ENCODE measurements around the gene OTOGL.
"Not testable (repeated sequence)": the region's sequence is repeated elsewhere in the genome, so short reads cannot be mapped to it uniquely, and the experiment has no call there.

The OTOGL gene

DNA sequence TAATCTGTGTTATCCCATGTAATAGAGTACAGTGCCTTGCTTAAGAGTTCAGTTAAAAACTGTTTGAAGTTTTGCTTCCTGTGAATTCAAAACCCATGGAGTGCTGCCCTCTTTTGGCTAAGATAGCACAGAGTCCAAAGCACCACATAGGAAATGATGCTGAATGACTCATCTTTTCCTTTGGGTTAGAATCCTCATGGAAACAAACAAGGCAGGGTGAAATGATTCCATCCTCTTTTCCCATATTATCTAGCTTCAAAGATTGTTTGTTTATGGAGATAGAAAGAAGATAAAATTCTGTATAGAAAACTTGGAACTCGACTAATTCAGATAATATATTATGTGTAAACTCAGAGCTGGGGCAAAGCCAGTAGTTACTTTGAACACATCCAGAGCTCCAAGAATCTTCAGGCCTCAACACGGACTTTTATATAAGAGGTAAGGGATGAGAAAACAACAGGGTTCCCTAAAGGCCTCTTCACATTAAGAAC is 87.4 kb downstream of the OTOGL start:
- peak; percentile 96 for FAIRE-seq

DNA sequence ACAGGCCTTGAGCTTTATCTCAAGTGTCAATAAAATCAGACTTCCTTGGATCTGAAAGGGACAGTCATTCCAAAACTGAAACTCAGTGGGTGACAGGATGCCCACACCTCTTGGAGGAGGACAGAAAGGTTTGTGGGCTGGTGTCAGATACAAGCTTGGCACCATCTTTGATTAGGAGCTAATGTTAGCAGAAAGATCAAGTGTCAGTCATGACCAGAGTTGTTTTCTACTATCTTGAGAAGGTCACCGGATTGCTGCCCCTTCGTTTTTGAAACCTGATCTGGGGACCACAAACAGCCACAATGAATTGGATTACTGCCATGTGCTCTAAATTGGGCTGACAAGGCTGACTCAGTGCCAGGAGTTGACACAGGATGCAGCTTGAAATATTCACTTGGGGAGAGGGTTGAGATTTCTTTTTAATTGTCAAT is 88.3 kb downstream of the OTOGL start:
- no peak for FAIRE-seq

DNA sequence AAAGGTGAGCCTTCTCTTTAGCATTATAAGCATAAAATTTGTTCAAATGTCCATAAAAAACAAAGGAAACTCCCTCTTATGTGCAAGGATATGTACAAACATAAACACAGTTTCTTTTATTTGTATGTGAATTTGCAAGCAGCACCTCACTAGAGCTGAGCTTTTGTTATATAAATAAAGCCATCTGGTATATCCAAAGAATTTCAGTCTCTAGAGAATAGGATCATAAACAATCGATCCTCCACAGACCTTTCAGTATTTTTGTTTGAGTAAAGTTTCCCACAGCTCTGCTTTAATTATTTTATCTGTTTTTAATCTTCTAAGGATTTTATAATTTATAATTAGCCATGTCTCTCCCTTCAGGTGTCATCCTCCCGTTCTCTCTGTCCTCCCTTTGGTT is 89.2 kb downstream of the OTOGL start:
- FAIRE-seq: no peak

DNA sequence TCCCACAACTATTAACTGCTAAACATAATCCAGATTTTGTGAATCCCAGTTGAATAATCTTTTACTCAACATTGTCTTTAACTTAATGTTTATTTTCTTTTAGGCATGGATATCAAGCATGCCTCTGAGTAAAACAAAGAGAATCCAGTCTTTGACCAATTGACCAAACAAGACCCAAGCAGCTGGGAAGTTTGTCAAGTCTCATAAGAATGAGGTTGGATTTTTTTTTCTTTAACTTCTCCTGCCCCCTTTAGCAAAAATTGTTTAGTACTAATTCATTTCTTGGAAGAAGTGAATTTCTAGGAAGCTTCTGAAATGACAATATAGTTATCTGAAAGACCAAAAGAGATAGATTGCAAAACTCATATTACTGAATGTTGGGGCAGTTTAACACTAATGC is 89.9 kb downstream of the OTOGL start:
- no peak for FAIRE-seq

DNA sequence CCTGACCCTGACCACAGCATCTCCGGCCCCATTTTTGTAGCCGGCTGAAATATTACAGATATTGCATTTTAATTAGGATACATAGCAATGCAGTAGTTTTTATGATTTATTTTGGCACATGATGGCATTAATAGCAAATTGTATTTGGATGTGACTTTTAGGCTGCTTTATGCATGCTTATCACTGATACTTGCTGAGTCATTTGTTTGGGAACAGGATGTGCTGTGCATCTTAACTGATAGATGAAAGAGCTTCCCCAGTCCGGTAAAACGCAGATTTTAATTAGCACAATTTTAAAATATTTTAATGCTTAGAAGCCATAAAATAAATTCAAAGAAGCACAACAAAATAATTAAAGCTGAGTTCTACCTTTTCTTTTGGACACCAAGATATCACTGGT is 90.7 kb downstream of the OTOGL start:
- FAIRE-seq: no peak

DNA sequence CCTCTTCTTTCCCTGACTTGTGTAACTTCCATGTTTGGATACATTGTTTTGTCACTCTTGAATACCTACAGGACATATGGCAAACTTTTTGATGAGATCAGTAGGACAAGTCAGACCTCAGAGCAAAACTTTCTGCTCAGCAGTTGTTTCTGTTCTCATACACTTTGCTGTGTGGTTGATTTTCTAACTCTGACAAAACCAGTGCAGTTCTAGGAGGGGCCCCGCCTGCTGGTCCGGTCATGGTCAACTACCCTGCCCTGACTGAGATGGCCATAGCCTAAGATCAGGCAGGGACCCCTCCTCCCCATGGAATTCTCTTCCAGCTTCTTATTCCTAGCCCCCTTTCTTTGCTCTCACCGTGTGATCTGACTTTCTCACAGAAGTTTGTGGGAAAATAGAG is 92.8 kb downstream of the OTOGL start:
- no peak for FAIRE-seq

DNA sequence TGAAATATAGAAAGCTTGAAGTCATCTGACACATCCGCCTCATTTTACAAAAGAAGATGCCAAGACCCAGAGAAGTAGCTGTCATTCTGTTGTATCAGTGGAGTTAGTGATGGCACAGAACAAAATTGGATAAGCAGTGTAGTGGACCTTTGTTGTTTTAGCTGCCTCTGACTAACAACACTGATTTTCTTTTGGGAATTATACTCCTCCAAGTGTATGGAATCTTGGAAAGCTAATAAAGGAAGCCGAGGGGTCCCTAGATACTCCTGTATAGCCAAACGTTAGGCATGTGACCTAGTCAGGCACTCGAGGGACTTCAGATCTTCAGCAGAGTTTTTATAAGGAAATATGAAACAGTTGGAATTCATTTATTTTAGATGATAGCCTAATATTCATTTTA is 94.5 kb downstream of the OTOGL start:
- no peak for FAIRE-seq

DNA sequence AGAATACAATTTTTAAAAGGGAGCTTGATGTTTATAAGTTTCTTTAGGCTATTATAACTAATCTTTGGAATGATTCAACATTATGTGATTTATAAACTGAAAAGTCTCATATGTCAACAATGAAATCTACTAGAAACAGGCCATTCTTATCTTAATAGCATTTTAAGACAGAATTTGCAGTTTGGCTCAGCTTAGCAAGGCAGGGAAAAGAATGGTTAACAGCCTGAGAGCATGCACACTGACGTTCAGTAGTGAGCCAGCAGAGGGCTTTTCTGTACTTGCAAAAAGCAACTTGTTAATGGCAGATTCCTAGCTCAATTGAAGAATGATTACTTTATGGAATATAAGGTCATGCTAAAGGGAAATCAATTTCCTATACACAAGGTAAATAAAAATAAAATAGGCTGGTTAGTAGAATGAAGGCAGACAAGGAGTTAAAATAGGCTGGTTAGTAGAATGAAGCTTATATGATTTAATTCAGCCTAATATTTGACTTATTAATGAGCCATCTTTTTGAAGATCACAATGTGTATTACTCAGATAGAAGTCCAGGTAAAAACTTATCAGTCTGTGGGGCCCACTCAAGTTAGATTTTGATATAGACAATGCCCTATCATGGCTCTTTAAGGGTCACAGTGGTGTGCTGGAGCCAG is 95.9 kb downstream of the OTOGL start:
- FAIRE-seq: peak; percentile 97

DNA sequence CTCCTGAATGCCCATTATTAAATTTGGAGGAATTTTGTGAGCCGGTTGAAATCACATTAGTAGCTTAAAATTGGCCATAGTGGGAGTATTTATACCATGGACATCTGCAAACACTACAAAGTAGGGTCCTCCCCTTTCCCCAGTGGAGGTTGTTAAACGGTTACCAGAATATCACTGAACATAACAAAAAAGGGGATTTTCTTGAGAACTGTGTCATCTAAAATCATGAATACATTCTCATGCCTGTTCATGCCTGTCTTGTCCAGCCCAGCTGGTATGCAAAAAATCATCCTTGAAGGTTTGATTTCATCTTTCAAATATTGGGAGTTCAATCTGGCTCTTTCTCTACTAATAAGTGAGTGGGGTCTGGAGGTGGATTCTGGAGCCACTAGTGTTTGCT is 96.4 kb downstream of the OTOGL start:
- no peak for FAIRE-seq

DNA sequence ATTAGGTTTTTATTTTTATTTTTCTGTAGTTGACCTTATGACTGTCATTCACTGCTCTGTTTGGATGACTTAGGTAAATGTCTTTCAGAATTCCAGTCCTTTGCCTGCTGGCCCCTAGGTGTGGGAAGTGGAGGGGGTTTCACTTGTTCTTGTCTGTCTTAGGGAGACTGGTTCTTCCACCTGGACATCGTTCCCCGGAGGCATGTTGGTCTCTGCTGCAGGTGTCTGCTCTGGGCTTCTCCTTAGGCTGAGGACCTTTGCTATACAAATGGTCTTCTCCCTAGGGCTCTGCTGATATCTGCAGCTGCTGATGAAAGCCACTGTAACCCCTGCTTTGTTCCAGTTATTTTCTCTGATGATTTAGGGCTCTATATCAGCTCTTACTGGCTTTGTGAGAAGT is 97.1 kb downstream of the OTOGL start:
- FAIRE-seq: no peak

DNA sequence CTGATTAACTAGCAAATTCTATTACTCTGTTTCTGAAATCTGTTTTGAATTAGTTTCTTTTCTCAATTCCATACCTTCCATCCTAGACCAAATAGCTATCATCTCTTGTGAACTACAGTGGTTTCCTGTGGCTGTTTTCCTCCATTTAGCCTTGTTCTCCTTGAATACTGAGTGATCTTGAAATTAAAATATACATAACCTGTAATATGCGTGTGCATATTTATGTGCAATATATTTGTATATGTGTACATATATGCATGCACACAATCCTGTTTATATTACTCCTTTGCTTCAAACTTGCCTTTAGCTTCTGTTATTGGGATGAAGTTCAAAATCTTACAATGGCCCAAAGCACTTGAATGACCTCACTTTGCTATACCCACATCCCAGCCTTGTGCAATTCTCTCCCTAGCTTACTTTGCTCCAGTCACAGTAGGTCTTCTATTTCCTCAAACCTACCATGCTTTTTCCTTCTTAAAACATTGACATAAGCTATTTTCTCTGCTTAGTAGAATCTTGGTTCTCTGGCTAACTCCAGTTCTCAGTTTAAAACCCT is 99.5 kb downstream of the OTOGL start:
- FAIRE-seq: no peak

DNA sequence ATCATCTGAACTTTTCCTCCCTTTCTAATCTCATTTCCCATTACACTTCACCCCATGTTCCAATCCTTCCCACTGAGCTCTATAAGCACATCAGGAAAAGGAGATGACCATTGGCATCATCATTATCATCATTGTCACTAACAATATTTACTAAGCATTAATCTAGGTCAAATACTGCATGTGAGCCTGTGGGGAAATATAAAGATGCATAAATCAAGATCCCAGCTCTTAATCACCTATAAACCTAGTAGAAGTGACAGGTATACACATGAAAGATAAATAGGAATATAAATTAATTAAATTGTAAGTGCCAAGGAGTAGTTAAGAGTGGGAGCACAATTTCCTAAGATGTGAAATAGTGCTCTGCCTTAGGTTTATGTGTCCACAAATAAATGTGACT is 100.6 kb downstream of the OTOGL start:
- FAIRE-seq: no peak

DNA sequence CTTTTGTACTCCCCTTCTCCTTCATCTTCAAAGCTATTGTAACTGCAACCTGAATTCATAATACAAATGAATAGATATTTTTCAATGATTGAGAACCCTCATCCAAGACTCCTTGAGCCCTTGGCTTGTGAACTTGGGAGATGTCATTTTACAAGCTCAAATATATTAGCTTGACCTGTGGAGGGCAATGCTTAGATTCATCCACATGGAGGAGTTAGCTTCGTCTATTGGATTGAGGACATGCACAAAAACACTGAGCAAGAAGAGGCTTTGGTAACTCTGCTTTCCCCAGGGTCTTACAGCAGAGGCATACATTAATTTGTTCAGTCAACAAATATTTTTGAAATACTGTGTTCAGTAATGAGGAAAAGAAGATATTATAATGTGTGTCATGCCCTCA is 101.1 kb downstream of the OTOGL start:
- no peak for FAIRE-seq

DNA sequence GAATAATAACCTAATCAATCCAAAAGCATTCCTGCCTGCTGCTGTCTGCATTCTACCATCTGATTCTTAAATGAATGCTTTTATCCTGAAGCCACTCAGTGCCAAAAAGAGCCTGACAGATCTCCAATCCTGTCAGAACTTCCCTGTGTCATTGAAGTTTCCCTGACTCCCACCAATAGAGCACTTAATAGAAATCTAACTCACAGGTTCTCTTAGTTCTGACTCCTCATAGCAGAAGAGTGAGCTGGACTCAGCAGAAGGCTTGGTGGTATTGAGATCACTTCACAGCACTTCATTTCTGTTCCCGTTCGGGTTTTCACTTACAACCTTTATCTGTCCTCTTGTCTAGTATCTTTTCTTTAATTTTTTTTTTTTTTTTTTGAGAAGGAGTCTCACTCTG is 102.6 kb downstream of the OTOGL start:
- FAIRE-seq: no peak

DNA sequence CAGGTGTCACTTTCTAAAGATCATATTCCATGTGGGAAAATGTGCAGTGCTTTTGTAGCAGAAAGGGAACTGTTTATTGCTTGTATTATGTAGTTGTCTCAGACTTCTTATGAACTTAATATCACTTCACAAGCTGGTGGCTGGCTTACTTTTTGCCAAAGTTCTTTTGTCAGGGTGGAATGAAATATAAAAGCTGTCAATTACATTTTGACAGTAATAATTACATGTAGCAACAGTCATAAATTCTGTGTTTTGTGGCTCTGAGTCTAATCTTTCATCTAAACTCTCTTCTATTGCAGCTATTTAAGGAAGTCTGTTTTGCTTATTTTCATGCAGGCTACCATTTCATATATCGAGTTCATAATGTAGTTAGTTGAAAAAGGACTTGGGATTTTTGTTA is 106.6 kb downstream of the OTOGL start:
- FAIRE-seq: no peak

DNA sequence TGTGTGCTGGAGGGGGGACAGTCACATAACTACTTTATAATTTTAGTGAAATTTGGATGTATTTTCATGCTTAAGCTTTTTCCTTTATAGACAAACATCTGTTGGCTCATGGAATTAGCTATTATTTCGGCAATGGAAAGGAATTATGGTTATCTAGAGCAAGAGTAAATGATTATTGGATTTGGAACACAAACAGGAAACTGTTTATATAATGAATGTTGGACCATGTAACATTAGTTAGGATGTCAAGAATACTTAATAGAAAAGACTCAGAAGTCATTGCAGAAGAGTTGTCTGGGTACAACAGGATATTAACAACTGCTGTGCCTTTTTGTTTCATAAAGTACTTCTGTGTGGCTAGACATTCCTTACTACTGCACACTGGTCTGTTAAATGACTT is 108.7 kb downstream of the OTOGL start:
- no peak for FAIRE-seq

DNA sequence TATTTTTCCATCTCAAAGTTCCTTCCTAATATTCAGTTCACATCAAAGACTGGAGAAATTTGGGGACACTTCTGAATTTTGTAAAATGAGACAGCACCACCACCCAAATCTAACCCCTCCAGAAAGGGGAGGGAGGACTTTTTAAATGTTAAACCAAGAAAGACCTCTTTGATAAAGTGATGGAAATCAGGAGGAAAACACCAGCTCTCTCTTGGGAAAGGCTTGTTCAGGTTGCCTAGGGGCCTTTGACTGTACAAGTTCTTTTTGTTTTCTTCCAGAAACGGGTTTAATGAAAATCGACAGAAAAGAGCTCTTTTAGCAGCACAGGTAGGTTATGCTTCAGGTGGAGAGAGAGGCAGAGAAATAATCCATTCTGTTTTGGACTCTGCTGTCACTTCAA is 112.3 kb downstream of the OTOGL start:
- no peak for FAIRE-seq

DNA sequence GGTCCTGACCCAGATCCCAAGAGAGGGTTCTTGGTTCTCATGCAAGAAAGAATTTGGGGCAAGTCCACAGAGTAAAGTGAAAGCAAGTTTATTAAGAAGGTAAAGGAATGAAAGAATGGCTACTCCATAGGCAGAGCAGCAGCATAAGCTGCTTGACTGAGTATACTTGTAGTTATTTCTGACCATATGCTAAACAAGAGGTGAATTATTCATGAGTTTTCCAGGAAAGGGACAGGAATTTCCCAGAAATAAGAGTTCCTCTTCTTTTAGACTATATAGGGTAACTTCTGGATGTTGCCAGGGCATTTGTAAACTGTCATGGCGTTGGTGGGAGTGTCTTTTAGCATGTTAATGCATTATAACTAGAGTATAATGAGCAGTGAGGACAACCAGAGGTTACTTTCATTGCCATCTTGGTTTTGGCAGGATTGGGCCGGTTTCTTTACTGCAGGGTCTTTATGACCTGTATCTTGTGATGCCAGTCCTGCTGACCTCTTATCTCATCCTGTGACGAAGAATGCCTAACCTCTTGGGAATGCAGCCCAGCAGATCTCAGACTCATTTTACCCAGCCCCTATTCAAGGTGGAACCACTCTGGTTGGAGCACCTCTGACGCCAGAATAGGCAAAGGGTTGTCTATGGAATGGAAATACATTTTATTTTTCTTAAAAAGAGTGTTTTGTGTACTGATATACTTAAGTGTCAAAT is 113.8 kb downstream of the OTOGL start:
- no peak for FAIRE-seq

DNA sequence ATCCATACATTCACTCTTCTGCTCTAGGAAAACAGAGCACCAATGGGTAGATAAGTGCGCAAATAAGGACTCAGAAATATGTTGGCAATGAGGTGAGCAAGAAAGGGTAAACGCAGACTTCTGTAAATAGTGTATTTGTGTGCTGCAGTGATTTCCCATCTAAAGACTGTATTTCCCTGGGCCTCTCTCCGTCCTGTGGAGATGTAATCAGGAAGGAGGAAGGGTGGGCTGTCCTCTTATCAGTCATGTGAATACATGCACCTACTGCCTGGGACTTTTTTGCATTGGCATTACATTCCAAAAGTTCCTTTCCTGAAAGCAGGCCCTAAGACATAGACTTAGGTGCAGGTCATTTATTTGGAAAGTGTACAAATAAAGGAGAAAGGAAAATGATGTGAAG is 114.5 kb downstream of the OTOGL start:
- FAIRE-seq: no peak

DNA sequence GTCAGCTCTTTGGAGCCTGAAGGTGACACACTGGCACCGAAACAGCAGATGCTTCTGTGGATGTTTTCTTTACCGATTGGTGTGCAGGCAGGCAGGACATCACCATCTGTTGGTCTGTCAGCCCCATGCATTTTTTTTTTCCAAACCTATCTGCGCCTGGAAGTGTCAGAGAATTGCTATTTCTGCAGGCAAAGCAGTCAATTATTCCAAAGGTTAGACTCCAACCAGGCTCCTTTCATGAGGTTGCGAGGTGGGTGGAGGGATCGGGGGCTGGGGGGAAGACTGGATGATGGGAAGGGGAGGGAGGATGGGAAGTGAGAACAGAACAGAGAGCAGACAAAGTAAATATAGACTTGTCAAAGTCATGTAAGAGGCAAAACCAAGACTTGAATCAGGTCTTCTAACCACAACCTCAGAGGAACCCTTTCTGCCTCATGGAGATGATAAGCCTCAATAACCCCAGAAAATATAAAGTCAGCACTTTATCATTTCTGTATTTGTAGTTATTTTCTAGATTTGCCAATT is 117.7 kb downstream of the OTOGL start:
- peak; percentile 89 for FAIRE-seq

DNA sequence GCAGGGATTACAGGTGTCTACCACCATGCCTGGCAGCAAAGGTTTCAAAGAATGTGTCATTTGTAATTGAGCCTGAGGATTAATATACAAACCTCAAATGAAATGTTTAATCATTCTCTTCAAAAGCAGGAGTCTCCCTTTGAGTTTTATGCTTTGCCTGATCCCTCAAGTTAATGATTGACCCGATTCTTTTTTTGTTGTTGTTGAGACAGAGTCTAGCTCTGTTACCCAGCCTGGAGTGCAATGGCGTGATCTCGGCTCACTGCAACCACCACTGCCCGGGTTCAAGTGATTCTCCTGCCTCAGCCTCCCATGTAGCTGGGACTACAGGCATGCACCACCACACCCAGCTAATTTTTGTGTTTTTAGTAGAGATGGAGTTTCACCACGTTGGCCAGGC is 119.6 kb downstream of the OTOGL start:
- not testable (repeated sequence) for FAIRE-seq

DNA sequence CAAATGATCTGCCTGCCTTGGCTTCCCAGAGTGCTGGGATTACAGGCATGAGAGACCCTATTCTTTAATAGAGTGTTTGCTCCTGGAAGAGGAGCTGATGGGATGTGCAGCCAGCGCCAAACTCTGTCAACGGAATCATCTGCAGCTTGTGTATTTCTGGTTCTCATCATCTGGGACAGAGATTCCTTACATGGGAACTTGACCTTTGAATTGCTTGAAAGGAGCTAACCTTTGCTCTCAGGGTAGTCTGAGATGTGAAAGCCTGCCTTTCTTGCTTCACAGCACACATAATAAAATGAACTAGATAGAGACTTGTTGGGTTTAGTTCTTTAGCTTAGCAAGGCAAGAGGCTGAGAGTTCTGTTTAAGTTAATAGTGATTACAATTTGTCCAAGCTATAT is 120.0 kb downstream of the OTOGL start:
- no peak for FAIRE-seq

DNA sequence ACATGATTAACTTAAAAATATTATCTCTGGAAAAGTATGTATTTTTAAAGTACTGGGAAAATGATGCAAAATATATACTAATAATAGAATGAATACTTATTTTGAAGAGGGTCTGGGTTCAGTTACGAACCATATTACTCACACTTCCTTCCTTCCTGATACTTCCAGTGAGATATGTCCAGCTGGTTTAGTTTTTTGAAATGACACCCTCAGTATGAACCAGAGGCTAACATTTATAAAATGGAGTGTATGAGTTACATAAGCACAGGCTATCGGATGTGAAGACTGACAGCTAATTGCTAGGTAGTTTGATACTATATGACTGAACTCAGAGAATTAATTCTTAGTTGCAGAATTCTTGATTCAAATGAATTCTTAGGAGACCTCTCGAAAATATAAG is 122.9 kb downstream of the OTOGL start:
- no peak for FAIRE-seq

DNA sequence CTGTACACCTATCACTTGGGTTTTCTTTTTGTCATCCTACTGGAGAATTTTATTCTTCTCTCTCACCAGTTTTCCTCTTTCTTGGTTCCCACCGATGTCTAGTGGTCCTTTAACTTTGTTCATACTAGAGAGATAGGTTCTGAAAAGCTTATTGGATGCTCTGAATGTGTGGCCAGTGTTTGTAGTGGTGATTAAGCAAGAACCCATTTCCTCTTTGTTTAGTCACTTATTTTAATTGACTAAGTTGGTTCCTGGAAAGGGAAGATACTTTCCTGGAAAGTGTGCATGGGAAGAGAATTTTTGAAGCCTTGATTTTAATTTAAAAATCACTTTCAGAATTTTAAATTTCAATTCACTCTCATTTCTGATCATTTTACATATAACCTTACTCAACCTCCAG is 127.2 kb downstream of the OTOGL start:
- FAIRE-seq: no peak

All from islet of Langerhans (tissue), 1 donor.